K562 (cell line): Measurements from ENCODE around the gene EPN2. TPM values are rescaled to one million over a fixed set of nuclear protein-coding genes. Genes with fewer than 3 reads are reported as not detected.

Experiments
- ATAC-seq: fragments of 200-7000 bp; cut with Tn5 transposase; 3 replicates; pipeline ENCODE4 v1.9.1; 2020; ENCODE audit warnings: moderate library complexity
- BruUV-seq: library from RNA; stranded (reverse); fragments of 400-500 nt; replicated peaks from 2 replicates; lab custom pipeline; 2021; lab: Mats Ljungman, UMichigan
- CTCF ChIA-PET: fragments of 300-600 bp; formaldehyde crosslinking; extraction: SDS; loops from one replicate; lab custom pipeline; 2021; ENCODE audit warnings: low intra/inter-chr PET ratio; lab: Yijun Ruan, JAX
- POLR2A ChIA-PET: fragments of 300-600, 350-650 bp; sonication (Branson Sonifier 250); formaldehyde crosslinking; extraction: SDS; loops from one replicate; lab custom pipeline; 2021; ENCODE audit warnings: antibody characterized with exemption, inconsistent platforms; lab: Yijun Ruan, JAX
- DNase-seq, 4 experiments: peaks; one replicate each; pipeline versions ENCODE4 v3.0.0 to v3.0.0-alpha.2; 2011 to 2018; ENCODE audit warnings: low spot score in 3 of 4, mixed read lengths in 3 of 4; ENCODE audit errors: extremely low read depth in 1 of 4
- FAIRE-seq: peaks from 2 replicates; lab custom pipeline; 2011; peaks lifted over from hg19 to GRCh38; lab: Jason Lieb, UNC
- H2AFZ ChIP-seq: 2 replicates; pipeline ENCODE4 v1.6.0; 2011; ENCODE audit warnings: low read depth, low read length, control low read depth, inconsistent platforms
- H3K27ac ChIP-seq: fragments of 200-600 bp; 3 replicates; pipeline ENCODE4 v1.8.0; 2011; ENCODE audit warnings: low read depth, mild to moderate bottlenecking, control low read depth, inconsistent platforms, low read length, moderate library complexity, mixed read lengths; ENCODE audit errors: extremely low read depth
- H3K27me3 ChIP-seq, 2 experiments: fragments of 300-600 bp in 1 of 2; 2 replicates in 1 of 2; 3 replicates in 1 of 2; pipeline versions ENCODE4 v1.6.0 to v1.8.0; 2011; ENCODE audit warnings: inconsistent platforms in 2 of 2, low read length in 2 of 2, mild to moderate bottlenecking in 1 of 2, mixed read lengths in 1 of 2, moderate library complexity in 1 of 2; ENCODE audit not compliant: control insufficient read depth in 2 of 2, insufficient read depth in 2 of 2
- H3K36me3 ChIP-seq: fragments of 300-600 bp; 3 replicates; pipeline ENCODE4 v1.8.0; 2011; ENCODE audit warnings: mild to moderate bottlenecking, low read length, inconsistent platforms; ENCODE audit not compliant: control insufficient read depth, insufficient read depth
- H3K4me1 ChIP-seq, 2 experiments: fragments of 200-600 bp in 1 of 2; replicated peaks in 1 of 2; 2 replicates in 1 of 2; 3 replicates in 1 of 2; pipeline versions ENCODE4 v1.5.1 to v1.8.0; 2011; ENCODE audit warnings: inconsistent platforms in 2 of 2, low read length in 2 of 2, mild to moderate bottlenecking in 1 of 2, mixed read lengths in 1 of 2, moderate library complexity in 1 of 2; ENCODE audit not compliant: control insufficient read depth in 2 of 2, insufficient read depth in 2 of 2
- H3K4me2 ChIP-seq: 2 replicates; pipeline ENCODE4 v1.6.1; 2011; ENCODE audit warnings: low read length, control low read depth, inconsistent platforms, mixed read lengths; ENCODE audit not compliant: insufficient read depth
- H3K4me3 ChIP-seq: fragments of 200-600 bp; sonication (generic), shearing (Covaris generic); 2 replicates; pipeline ENCODE4 v1.5.1; 2016; ENCODE audit warnings: control low read depth, inconsistent platforms
- H3K79me2 ChIP-seq: fragments of 200-600 bp; 3 replicates; pipeline ENCODE4 v1.8.0; 2011; ENCODE audit warnings: low read length, inconsistent platforms; ENCODE audit not compliant: control insufficient read depth, insufficient read depth
- H3K9ac ChIP-seq, 2 experiments: 2 replicates each; pipeline versions ENCODE4 v1.6.0 to v1.6.1; 2011; ENCODE audit warnings: low read depth in 2 of 2, low read length in 2 of 2, control low read depth in 1 of 2, inconsistent platforms in 1 of 2, mild to moderate bottlenecking in 1 of 2, mixed read lengths in 1 of 2; ENCODE audit not compliant: insufficient read depth in 1 of 2
- H3K9me1 ChIP-seq: one replicate; pipeline ENCODE4 v1.6.0; 2011; ENCODE audit warnings: inconsistent platforms, mild to moderate bottlenecking, low read length, moderate library complexity; ENCODE audit not compliant: control insufficient read depth, insufficient read depth
- H3K9me3 ChIP-seq: replicated peaks from 2 replicates; pipeline ENCODE4 v1.5.1; 2011; ENCODE audit warnings: low read depth, low read length, inconsistent platforms; ENCODE audit not compliant: control insufficient read depth, insufficient read depth
- H4K20me1 ChIP-seq: replicated peaks from 2 replicates; pipeline ENCODE4 v1.6.1; 2011; ENCODE audit warnings: low read length, inconsistent platforms, mixed read lengths; ENCODE audit not compliant: control insufficient read depth, insufficient read depth
- DMBX1 ChIP-seq: fragments of 250-450 bp; sonication (Bioruptor Pico); IDR thresholded peaks from 2 replicates; pipeline ENCODE4 v1.8.0; 2022; ENCODE audit warnings: inconsistent platforms, mild to moderate bottlenecking, moderate library complexity, borderline replicate concordance
- FUS ChIP-seq: fragments of 200-400 bp; formaldehyde crosslinking; optimal IDR thresholded peaks from 2 replicates; pipeline ENCODE3; 2017; ENCODE audit warnings: low read depth, low read length
- LCOR ChIP-seq: sonication (generic); formaldehyde crosslinking; IDR thresholded peaks from 2 replicates; pipeline ENCODE4 v1.8.0; 2022; ENCODE audit warnings: mild to moderate bottlenecking, missing genetic modification reagents
- PHB ChIP-seq: fragments of 250-450 bp; sonication (Bioruptor Pico); IDR thresholded peaks from 2 replicates; pipeline ENCODE4 v1.5.0; 2021
- POLR3G ChIP-seq: IDR thresholded peaks from 2 replicates; pipeline ENCODE4 v1.6.1; 2011; ENCODE audit not compliant: insufficient read length, insufficient replicate concordance; ENCODE audit errors: extremely low read depth
- RFX7 ChIP-seq: fragments of 250-450 bp; sonication (Bioruptor Pico); IDR thresholded peaks from 2 replicates; pipeline ENCODE4 v1.5.1; 2021; ENCODE audit warnings: mild to moderate bottlenecking
- RNF2 ChIP-seq: sonication (generic); IDR thresholded peaks from 2 replicates; pipeline ENCODE4 v1.6.1; 2016
- SAFB2 ChIP-seq: fragments of 200-400 bp; formaldehyde crosslinking; IDR thresholded peaks from 2 replicates; pipeline ENCODE4 v1.6.1; 2018; ENCODE audit warnings: borderline replicate concordance, low read length, low read depth, moderate library complexity; ENCODE audit not compliant: severe bottlenecking
- SMARCE1 ChIP-seq: fragments of 450-650 bp; IDR thresholded peaks from 2 replicates; pipeline ENCODE4 v1.7.1; 2016; ENCODE audit warnings: mild to moderate bottlenecking
- TSC22D4 ChIP-seq: fragments of 450-650 bp; IDR thresholded peaks from 2 replicates; pipeline ENCODE4 v1.6.1; 2016; ENCODE audit warnings: missing genetic modification characterization, missing biosample characterization, control low read depth
- ZBTB7A ChIP-seq: IDR thresholded peaks from 2 replicates; pipeline ENCODE4 v1.6.1; 2011; ENCODE audit warnings: low read depth, mild to moderate bottlenecking, low read length, moderate library complexity, borderline replicate concordance; ENCODE audit not compliant: control insufficient read depth
- ZNF197 ChIP-seq: fragments of 200-800 bp; sonication (Bioruptor generic); IDR thresholded peaks from 2 replicates; pipeline ENCODE4 v1.6.1; 2016; ENCODE audit warnings: low read depth, missing genetic modification characterization, missing compliant biosample characterization
- WGBS: fragments of 100-300 bp; shearing (Covaris generic); methylation state at CpG from one replicate; pipeline ENCODE4 v1.1.6; 2016; ENCODE audit warnings: low coverage, mixed read lengths; ENCODE audit not compliant: insufficient coverage; ENCODE audit errors: missing lambda C conversion rate; 5-methylcytosine and 5-hydroxymethylcytosine counted together
- in situ Hi-C: fragments of 300-500 bp; cut with MboI; formaldehyde crosslinking; loops from 4 replicates; pipeline ENCODE4 v1.15.0; 2018; ENCODE audit warnings: inconsistent platforms, mixed read lengths
- intact Hi-C: fragments of 100-400 bp; cut with micrococcal nuclease; formaldehyde crosslinking; loops from 2 replicates; pipeline ENCODE4 v1.14.2; 2022
- polyA plus RNA-seq, 8 experiments: library from polyadenylated mRNA; depleted of rRNA in 4 of 8; stranded (reverse) in 5 of 8; unstranded in 3 of 8; fragments of >200 nt; fragmentation: Nextera tagmentation in 2 of 8; fragmentation: Illumina TruSeq in 1 of 8; extraction: Ambion mirVana in 2 of 8; extraction: Trizol in 1 of 8; gene quantifications; 2 replicates each; pipeline versions ENCODE4 v1.2.1 to v1.2.3, GENCODE V29; 2011 to 2014; ENCODE audit warnings: inconsistent platforms in 1 of 8, missing spikeins in 1 of 8
- total RNA-seq, 7 experiments: library from RNA; depleted of rRNA in 6 of 7; stranded (reverse); fragments of >200 nt in 6 of 7; fragmentation: Illumina TruSeq in 2 of 7; extraction: Trizol in 2 of 7; gene quantifications; 2 replicates each; pipeline versions ENCODE4 v1.2.1 to v1.2.3, GENCODE V29; 2011 to 2021; ENCODE audit warnings: low replicate concordance in 1 of 7
- TF ChIP-seq, protein P1 (sequence below): fragments of 450-650 bp; IDR thresholded peaks from 2 replicates; pipeline ENCODE4 v1.6.1; 2016; ENCODE audit warnings: mild to moderate bottlenecking, moderate library complexity

EPN2 gene
- total and polyA plus RNA-seq, 9 of the 15 experiments (the other 6 are each of a cell fraction or from before 2014, with no cell fraction given) = 1.0 to 12.9 (median 8.9) TPM

GRCh38 chr17:19244357-19244756, 7.2 kb downstream of the EPN2 start:
- Histone ChIP-seq H3K27me3 (no peaks in the 10 kb centered on the region), H4K20me1 (peaks cover 12% of the 10 kb centered on the region; the same call in 1 of the 2 replicates), H3K9ac (no peak overlapping the region), H3K4me1 (peaks cover 12 to 26% of the 10 kb centered on the region in 2 experiments; a peak in 4 of 5 replicates), H3K79me2 (peaks cover 24% of the 10 kb centered on the region), H3K4me3 (no peak overlapping the region), H3K4me2 (no peak overlapping the region), H3K27ac (no peak overlapping the region), H3K9me1 (peaks cover 2% of the 10 kb centered on the region), H2AFZ (no peak overlapping the region), H3K36me3 (0 out of 3 replicates have a peak, but pooled peaks cover 5% of the 10 kb centered on the region), H3K9me3 (no peaks in the 10 kb centered on the region)
- ATAC-seq = no peak
- no peak for DNase-seq
- WGBS = 71% methylated on average over 5 of the region's 8 CpGs
- in situ Hi-C loops = loop anchor here (10.0 kb wide), 1 partner anchor 140 kb away; no protein-coding TSS in a partner anchor
- no TSS peak for BruUV-seq
- FAIRE-seq = no peak
- ChIA-PET POLR2A (interaction anchor here (0.7 to 1.2 kb wide), 2 partner anchors 14 to 337 kb away, joined by 3 read pairs; no protein-coding TSS in a partner anchor), CTCF (no interaction called here)
- intact Hi-C loops = no loop called here
- TF ChIP-seq PHB = no peak
- TF ChIP-seq, protein P1, sequence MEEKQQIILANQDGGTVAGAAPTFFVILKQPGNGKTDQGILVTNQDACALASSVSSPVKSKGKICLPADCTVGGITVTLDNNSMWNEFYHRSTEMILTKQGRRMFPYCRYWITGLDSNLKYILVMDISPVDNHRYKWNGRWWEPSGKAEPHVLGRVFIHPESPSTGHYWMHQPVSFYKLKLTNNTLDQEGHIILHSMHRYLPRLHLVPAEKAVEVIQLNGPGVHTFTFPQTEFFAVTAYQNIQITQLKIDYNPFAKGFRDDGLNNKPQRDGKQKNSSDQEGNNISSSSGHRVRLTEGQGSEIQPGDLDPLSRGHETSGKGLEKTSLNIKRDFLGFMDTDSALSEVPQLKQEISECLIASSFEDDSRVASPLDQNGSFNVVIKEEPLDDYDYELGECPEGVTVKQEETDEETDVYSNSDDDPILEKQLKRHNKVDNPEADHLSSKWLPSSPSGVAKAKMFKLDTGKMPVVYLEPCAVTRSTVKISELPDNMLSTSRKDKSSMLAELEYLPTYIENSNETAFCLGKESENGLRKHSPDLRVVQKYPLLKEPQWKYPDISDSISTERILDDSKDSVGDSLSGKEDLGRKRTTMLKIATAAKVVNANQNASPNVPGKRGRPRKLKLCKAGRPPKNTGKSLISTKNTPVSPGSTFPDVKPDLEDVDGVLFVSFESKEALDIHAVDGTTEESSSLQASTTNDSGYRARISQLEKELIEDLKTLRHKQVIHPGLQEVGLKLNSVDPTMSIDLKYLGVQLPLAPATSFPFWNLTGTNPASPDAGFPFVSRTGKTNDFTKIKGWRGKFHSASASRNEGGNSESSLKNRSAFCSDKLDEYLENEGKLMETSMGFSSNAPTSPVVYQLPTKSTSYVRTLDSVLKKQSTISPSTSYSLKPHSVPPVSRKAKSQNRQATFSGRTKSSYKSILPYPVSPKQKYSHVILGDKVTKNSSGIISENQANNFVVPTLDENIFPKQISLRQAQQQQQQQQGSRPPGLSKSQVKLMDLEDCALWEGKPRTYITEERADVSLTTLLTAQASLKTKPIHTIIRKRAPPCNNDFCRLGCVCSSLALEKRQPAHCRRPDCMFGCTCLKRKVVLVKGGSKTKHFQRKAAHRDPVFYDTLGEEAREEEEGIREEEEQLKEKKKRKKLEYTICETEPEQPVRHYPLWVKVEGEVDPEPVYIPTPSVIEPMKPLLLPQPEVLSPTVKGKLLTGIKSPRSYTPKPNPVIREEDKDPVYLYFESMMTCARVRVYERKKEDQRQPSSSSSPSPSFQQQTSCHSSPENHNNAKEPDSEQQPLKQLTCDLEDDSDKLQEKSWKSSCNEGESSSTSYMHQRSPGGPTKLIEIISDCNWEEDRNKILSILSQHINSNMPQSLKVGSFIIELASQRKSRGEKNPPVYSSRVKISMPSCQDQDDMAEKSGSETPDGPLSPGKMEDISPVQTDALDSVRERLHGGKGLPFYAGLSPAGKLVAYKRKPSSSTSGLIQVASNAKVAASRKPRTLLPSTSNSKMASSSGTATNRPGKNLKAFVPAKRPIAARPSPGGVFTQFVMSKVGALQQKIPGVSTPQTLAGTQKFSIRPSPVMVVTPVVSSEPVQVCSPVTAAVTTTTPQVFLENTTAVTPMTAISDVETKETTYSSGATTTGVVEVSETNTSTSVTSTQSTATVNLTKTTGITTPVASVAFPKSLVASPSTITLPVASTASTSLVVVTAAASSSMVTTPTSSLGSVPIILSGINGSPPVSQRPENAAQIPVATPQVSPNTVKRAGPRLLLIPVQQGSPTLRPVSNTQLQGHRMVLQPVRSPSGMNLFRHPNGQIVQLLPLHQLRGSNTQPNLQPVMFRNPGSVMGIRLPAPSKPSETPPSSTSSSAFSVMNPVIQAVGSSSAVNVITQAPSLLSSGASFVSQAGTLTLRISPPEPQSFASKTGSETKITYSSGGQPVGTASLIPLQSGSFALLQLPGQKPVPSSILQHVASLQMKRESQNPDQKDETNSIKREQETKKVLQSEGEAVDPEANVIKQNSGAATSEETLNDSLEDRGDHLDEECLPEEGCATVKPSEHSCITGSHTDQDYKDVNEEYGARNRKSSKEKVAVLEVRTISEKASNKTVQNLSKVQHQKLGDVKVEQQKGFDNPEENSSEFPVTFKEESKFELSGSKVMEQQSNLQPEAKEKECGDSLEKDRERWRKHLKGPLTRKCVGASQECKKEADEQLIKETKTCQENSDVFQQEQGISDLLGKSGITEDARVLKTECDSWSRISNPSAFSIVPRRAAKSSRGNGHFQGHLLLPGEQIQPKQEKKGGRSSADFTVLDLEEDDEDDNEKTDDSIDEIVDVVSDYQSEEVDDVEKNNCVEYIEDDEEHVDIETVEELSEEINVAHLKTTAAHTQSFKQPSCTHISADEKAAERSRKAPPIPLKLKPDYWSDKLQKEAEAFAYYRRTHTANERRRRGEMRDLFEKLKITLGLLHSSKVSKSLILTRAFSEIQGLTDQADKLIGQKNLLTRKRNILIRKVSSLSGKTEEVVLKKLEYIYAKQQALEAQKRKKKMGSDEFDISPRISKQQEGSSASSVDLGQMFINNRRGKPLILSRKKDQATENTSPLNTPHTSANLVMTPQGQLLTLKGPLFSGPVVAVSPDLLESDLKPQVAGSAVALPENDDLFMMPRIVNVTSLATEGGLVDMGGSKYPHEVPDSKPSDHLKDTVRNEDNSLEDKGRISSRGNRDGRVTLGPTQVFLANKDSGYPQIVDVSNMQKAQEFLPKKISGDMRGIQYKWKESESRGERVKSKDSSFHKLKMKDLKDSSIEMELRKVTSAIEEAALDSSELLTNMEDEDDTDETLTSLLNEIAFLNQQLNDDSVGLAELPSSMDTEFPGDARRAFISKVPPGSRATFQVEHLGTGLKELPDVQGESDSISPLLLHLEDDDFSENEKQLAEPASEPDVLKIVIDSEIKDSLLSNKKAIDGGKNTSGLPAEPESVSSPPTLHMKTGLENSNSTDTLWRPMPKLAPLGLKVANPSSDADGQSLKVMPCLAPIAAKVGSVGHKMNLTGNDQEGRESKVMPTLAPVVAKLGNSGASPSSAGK = no peak
- no peak for TF ChIP-seq RNF2
- no peak for TF ChIP-seq LCOR (CRISPR knock-in tag)
- TF ChIP-seq TSC22D4 (tag) = no peak
- no peak for TF ChIP-seq DMBX1 (CRISPR knock-in tag)
- TF ChIP-seq FUS = no peak
- no peak for TF ChIP-seq ZNF197 (CRISPR knock-in tag)
- no peak for TF ChIP-seq SMARCE1
- TF ChIP-seq SAFB2 = no peak
- no peak for TF ChIP-seq ZBTB7A
- no peak for TF ChIP-seq POLR3G
- no peak for TF ChIP-seq RFX7 (CRISPR knock-in tag)
